HG02938 (cell line): ENCODE results near the gene B4GALT3.

Experiments
- ATAC-seq: cut with Tn5 transposase; IDR thresholded peaks from one replicate; pipeline ENCODE4 v1.9.1; 2021; ENCODE audit warnings: mild to moderate bottlenecking, moderate library complexity; ENCODE audit not compliant: unreplicated experiment

The B4GALT3 gene

GRCh38 chr1:161131523-161132409, 45.5 kb downstream of the B4GALT3 start:
- ATAC-seq: no peak

GRCh38 chr1:161130266-161130665, 47.0 kb downstream of the B4GALT3 start:
- no peak for ATAC-seq

GRCh38 chr1:161128591-161129420, 48.5 kb downstream of the B4GALT3 start:
- no peak for ATAC-seq

GRCh38 chr1:161127649-161128048, 49.7 kb downstream of the B4GALT3 start:
- ATAC-seq: no peak

- no peak for ATAC-seq
Observed at GRCh38 chr1:161122967-161123366, 54.3 kb downstream of the B4GALT3 start.

GRCh38 chr1:161121834-161122233, 55.5 kb downstream of the B4GALT3 start:
- no peak for ATAC-seq
